Heart left ventricle (tissue), 16 donors: Measurements from ENCODE around the gene USP9X. TPM values are rescaled to one million over a fixed set of nuclear protein-coding genes. Genes with fewer than 3 reads are reported as not detected.

Experiments
- ATAC-seq, 4 donors: fragments of 200-7000 bp; cut with Tn5 transposase; one replicate each; pipeline ENCODE4 v1.9.1; 2020 to 2022; ENCODE audit warnings: moderate library complexity in 4 of 4, mild to moderate bottlenecking in 3 of 4, moderate number of reproducible peaks in 1 of 4
- DNase-seq, 5 donors: peaks; one replicate each; pipeline ENCODE4 v3.0.0-alpha.2; 2020
- H3K27ac ChIP-seq, 12 donors: fragments of 200-600 bp; sonication (generic) in 4 of 12; one replicate each; pipeline versions ENCODE4 v1.5.0 to v1.8.0; 2016 to 2022; ENCODE audit warnings: mild to moderate bottlenecking in 2 of 12
- H3K27me3 ChIP-seq, 9 donors: fragments of 200-600 bp; sonication (generic) in 2 of 9; one replicate each; pipeline versions ENCODE4 v1.5.1 to v1.8.0; 2016 to 2022; ENCODE audit warnings: mild to moderate bottlenecking in 3 of 9
- H3K36me3 ChIP-seq, 9 donors: fragments of 200-600 bp; sonication (generic) in 2 of 9; one replicate each; pipeline versions ENCODE4 v1.5.0 to v1.8.0; 2018 to 2022; ENCODE audit warnings: mild to moderate bottlenecking in 2 of 9
- H3K4me1 ChIP-seq, 12 donors: fragments of 200-600 bp; sonication (generic) in 4 of 12; one replicate each; pipeline versions ENCODE4 v1.5.0 to v1.8.0; 2016 to 2022; ENCODE audit warnings: mild to moderate bottlenecking in 3 of 12
- H3K4me3 ChIP-seq, 12 donors: fragments of 200-600 bp; sonication (generic) in 4 of 12; one replicate each; pipeline versions ENCODE4 v1.5.0 to v1.8.0; 2017 to 2022; ENCODE audit warnings: mild to moderate bottlenecking in 9 of 12, moderate library complexity in 4 of 12
- H3K9me3 ChIP-seq, 12 donors: fragments of 200-600 bp; sonication (generic) in 4 of 12; one replicate each; pipeline versions ENCODE4 v1.5.0 to v1.8.0; 2016 to 2022; ENCODE audit warnings: mild to moderate bottlenecking in 1 of 12
- POLR2A ChIP-seq, 2 donors: fragments of 450-650 bp; IDR thresholded peaks; one replicate each; pipeline ENCODE4 v1.6.1; 2017; ENCODE audit warnings: antibody characterized with exemption in 2 of 2, mild to moderate bottlenecking in 2 of 2, moderate library complexity in 2 of 2
- WGBS, 4 donors: extraction: QIAGEN DNeasy Blood & Tissue Kit in 2 of 4; methylation state at CpG; one replicate each; pipeline versions ENCODE4 v1.1.5 to v1.1.7; 2013 to 2018; 5-methylcytosine and 5-hydroxymethylcytosine counted together
- intact Hi-C, 10 donors: fragments of 100-400 bp; cut with DNase I; formaldehyde crosslinking; loops; one replicate each; pipeline versions ENCODE4 v1.11.1 to v1.14.2; 2022
- polyA plus RNA-seq, 2 donors: library from polyadenylated mRNA; stranded (reverse); fragments of 200-250 nt; gene quantifications; one replicate each; pipeline ENCODE4 v1.2.3, GENCODE V29; 2013
- total RNA-seq, 9 donors: library from RNA; depleted of rRNA in 2 of 9; stranded (reverse); fragments of >200 nt in 2 of 9; fragmentation: NEBNext Ultra II Directional in 3 of 9; extraction: Animal tissue kit (Norgen Biotek cat#: 25700) in 3 of 9; gene quantifications; one replicate each; pipeline versions ENCODE4 v1.1.0 to v1.2.4, GENCODE V29; 2016 to 2023
- TF ChIP-seq, protein P1 (sequence below), 12 donors: fragments of 200-600 bp; sonication (generic) in 4 of 12; IDR thresholded peaks; one replicate each; pipeline versions ENCODE4 v1.5.0 to v1.8.0; 2018 to 2022; ENCODE audit warnings: antibody characterized with exemption in 12 of 12, mild to moderate bottlenecking in 5 of 12
- donor health status: ischemic (EF 13 %, LVEDD 7.1; RV severe dilation, severe dysfunction).
- donor health status: healthy with polysubstance abuse.
- donor health status: DM: no; HTN: yes; CAD: no.
- donor health status: DM: no; HTN: no; CAD: no.
- donor health status: ischemic (EF 25% LVEDD 6.9; RV normal size, moderate dysfunction).
- donor health status: ischemic (EF 25% LVEDD 5.7; RV mildly dilated, moderate dysfunction).
- donor health status: healthy.
- donor health status: DM: yes; HTN: yes; CAD: no.
- donor health status: ischemic (EF 35%, LVEDD 5.7; RV mildly dilated, moderate dysfunction).
- donor health status: nonischemic (EF 11% LVEDD 7.7; RV severe dilation, severe dysfunction).
- donor health status: DM: yes; HTN: yes; CAD: no.
- donor health status: PGD.
- donor health status: ischemic (EF 29% LVEDD 5.4; RV normal size, mild dysfunction).
- donor health status: nonischemic (EF 23%, LVEDD 6.1; RV moderate dilation, normal function).

Gene USP9X
- total and polyA plus RNA-seq, 11 donors = 9.5 to 80.1 (median 66.4) TPM

DNA sequence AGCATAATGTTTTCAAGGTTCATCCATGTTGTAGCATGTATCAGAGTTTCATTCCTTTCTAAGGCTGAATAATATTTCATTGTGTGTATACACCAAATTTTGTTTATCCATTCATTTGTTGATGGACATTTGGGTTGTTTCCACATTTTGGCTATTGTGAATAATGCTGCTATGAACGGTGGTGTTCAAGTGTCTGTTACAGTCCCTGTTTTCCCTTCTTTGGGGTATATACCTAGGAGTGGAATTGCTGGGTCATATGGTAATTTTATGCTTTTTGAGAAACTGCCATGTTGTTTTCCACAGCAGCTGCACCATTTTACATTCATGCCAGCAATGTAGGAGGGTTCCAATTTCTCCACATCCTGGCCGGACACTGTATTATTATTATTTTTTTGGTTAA is 3.4 kb upstream of the USP9X start:
- Histone ChIP-seq H3K27ac (no peak overlapping the region), H3K4me1 (peaks cover 0 to 10% (median under 1%) of the 10 kb centered on the region in 12 donors), H3K27me3 (peaks cover 0 to 13% (median 0%) of the 10 kb centered on the region in 9 donors), H3K36me3 (no peaks in the 10 kb centered on the region), H3K9me3 (no peaks in the 10 kb centered on the region), H3K4me3 (no peak overlapping the region)
- DNase-seq = no peak
- intact Hi-C loops = loop anchor here in 6 of 10 donors (5.0 to 10.0 kb wide), 4 partner anchors 67 to 427 kb away; no protein-coding TSS in a partner anchor
- no peak for ATAC-seq
- no peak for TF ChIP-seq POLR2A (IDR thresholded peaks at IDR 0.05)
- TF ChIP-seq, protein P1, sequence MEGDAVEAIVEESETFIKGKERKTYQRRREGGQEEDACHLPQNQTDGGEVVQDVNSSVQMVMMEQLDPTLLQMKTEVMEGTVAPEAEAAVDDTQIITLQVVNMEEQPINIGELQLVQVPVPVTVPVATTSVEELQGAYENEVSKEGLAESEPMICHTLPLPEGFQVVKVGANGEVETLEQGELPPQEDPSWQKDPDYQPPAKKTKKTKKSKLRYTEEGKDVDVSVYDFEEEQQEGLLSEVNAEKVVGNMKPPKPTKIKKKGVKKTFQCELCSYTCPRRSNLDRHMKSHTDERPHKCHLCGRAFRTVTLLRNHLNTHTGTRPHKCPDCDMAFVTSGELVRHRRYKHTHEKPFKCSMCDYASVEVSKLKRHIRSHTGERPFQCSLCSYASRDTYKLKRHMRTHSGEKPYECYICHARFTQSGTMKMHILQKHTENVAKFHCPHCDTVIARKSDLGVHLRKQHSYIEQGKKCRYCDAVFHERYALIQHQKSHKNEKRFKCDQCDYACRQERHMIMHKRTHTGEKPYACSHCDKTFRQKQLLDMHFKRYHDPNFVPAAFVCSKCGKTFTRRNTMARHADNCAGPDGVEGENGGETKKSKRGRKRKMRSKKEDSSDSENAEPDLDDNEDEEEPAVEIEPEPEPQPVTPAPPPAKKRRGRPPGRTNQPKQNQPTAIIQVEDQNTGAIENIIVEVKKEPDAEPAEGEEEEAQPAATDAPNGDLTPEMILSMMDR (IDR thresholded peaks at IDR 0.05) = no peak
- 61 to 83% (median 73%) methylated on average over 2 of the region's 2 CpGs for WGBS, 4 donors

DNA sequence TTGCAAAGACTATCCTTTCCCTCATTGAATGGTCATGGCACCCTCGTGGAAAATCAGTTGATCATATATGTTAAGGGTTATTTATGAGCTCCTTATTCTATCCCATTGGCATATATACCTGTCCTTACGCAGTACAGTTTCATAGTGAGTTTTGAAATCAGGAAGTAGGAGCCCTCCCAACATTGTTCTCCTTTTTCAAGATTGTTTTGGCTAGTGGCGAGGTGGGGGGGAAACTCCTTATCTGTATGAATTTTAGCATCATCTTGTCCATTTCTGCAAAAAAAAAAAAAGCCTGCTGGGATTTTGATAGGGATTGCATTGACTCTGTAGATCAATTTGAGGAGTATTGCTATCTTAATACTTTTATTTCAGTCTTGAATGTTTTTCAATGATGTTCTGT is 2.5 kb upstream of the USP9X start:
- H3K27me3 ChIP-seq = peaks cover 0 to 15% (median 0%) of the 10 kb centered on the region in 9 donors
- WGBS, 4 donors = 52 to 82% (median 70%) methylated on average over 3 of the region's 3 CpGs
- TF ChIP-seq, protein P1 (IDR thresholded peaks at IDR 0.05) = no peak
- TF ChIP-seq POLR2A (IDR thresholded peaks at IDR 0.05) = no peak
- H3K36me3 ChIP-seq = no peaks in the 10 kb centered on the region
- ATAC-seq (no peak), DNase-seq (no peak)
- H3K4me3 ChIP-seq = no peak overlapping the region
- H3K4me1 ChIP-seq = peaks cover 0 to 20% (median 6%) of the 10 kb centered on the region in 12 donors
- H3K9me3 ChIP-seq = no peaks in the 10 kb centered on the region
- no peak overlapping the region for H3K27ac ChIP-seq
- intact Hi-C loops = loop anchor here in 6 of 10 donors (5.0 to 10.0 kb wide), 4 partner anchors 68 to 428 kb away; no protein-coding TSS in a partner anchor

DNA sequence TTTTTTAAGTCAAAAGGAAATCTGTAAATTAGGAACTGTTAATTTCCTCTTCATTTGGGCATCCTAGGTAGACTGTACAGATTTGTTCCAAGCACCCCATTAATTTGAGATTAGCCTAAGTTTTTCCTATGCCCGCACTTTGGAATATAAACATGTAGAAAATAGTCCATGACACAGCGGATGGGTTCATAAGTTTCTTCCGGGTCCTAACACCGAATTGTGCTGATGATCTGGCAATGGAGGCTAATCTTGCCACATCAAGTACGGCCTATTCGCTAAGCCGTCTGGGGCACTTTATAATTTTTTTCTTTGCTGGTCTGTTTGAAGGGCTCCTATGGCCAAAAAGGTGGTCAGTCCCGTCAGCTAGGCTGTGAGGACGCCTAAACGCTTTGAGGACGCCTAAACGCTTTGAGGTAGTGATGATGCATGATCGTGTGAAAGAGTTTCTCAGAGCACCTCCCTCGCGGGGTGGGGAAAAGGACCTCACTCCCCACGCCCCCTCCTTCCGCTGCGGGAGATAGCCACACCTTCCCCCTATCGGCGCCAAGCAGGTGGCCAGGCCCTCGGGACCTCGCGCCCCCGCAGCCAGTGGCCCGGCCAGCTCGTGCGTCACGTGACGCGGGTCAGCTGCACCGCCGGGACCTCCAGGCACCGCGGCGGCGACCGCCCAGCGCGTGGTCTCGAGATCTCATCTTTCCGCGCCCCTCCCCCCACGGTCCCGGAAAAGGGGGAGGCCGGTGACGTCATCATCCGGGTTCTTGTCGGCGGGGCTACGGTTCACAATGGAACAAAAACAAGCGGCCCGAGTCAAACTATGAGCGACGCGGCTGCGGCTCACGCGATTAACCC is 977 bp upstream of the USP9X start:
- peaks cover 0 to 3% (median 0%) of the 10 kb centered on the region in 9 donors for H3K36me3 ChIP-seq
- peak overlapping the region; percentile 52 to 99 (median 90) for H3K4me3 ChIP-seq
- peak; percentile 85 to 89 (median 88) for ATAC-seq
- peak in 1 of 2 donors; percentile 76 for TF ChIP-seq POLR2A (IDR thresholded peaks at IDR 0.05)
- TF ChIP-seq, protein P1 (IDR thresholded peaks at IDR 0.05) = no peak
- peaks cover 0 to 35% (median 13%) of the 10 kb centered on the region in 12 donors for H3K4me1 ChIP-seq
- 0 to 1% (median 0%) methylated on average over 40 to 58 of the region's 58 CpGs for WGBS, 4 donors
- intact Hi-C loops = loop anchor here in 7 of 10 donors (1.0 to 10.0 kb wide), 6 partner anchors 69 to 429 kb away; no protein-coding TSS in a partner anchor
- H3K27me3 ChIP-seq = peaks cover 0 to 6% (median 0%) of the 10 kb centered on the region in 9 donors
- peak overlapping the region; percentile 90 to 100 (median 99) for H3K27ac ChIP-seq
- no peaks in the 10 kb centered on the region for H3K9me3 ChIP-seq
- DNase-seq = peak; percentile 95 to 99 (median 96)

- WGBS, 4 donors = 0% methylated on average over 2 to 38 of the region's 39 CpGs
- intact Hi-C loops = loop anchor here in 3 of 10 donors (1.0 to 10.0 kb wide), 7 partner anchors 71 to 431 kb away; partner anchors contain the start of genes DDX3X (in 1 of the 3) and MED14 (in 1 of the 3)
- peak in 2 of 4 donors; percentile 43 to 48 for ATAC-seq
- Histone ChIP-seq H3K4me1 (peaks cover 0 to 46% (median 21%) of the 10 kb centered on the region in 12 donors), H3K27ac (peak overlapping the region; percentile 90 to 100 (median 99)), H3K27me3 (peaks cover 0 to 6% (median 0%) of the 10 kb centered on the region in 9 donors), H3K36me3 (peaks cover 0 to 6% (median 0%) of the 10 kb centered on the region in 9 donors), H3K9me3 (no peaks in the 10 kb centered on the region), H3K4me3 (peak overlapping the region; percentile 52 to 99 (median 90))
- no peak for TF ChIP-seq POLR2A (IDR thresholded peaks at IDR 0.05)
- TF ChIP-seq, protein P1 (IDR thresholded peaks at IDR 0.05) = no peak
- peak; percentile 55 to 83 (median 74) for DNase-seq
These were observed 250 bp downstream of the USP9X start for GRCh38 chrX:41085512-41085877.
